ENCODE results near the gene NUDT22. TPM values are rescaled to one million over a fixed set of nuclear protein-coding genes. Genes with fewer than 3 reads are reported as not detected.
A peak's percentile ranks its signal among the peaks of the same experiment; 100 is the strongest.

The NUDT22 gene
- total and polyA plus RNA-seq, 11 donors, result 63.7 to 93.0 (median 70.3) TPM

DNA sequence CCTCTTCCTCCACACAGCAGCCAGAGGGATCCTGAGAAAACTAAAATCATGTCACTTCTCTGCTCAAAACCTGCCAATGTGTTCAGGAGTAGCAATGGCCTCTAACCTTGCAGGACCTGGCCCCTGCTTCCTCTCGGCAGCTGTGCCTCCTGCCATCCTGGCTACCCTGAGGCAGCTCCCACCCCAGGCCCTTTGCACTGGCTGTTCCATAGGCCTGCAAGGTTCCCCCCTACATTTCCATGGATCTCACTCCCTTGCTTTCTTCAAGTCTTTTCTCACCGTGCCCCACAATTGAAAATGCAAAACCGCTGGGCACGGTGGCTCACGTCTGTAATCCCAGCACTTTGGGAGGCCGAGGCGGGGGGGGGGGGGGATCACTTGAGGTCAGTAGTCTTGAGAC lies 42.2 kb upstream of the NUDT22 start:
- intact Hi-C loops (cut with DNase I), result no loop called here
- TF ChIP-seq, protein P1, sequence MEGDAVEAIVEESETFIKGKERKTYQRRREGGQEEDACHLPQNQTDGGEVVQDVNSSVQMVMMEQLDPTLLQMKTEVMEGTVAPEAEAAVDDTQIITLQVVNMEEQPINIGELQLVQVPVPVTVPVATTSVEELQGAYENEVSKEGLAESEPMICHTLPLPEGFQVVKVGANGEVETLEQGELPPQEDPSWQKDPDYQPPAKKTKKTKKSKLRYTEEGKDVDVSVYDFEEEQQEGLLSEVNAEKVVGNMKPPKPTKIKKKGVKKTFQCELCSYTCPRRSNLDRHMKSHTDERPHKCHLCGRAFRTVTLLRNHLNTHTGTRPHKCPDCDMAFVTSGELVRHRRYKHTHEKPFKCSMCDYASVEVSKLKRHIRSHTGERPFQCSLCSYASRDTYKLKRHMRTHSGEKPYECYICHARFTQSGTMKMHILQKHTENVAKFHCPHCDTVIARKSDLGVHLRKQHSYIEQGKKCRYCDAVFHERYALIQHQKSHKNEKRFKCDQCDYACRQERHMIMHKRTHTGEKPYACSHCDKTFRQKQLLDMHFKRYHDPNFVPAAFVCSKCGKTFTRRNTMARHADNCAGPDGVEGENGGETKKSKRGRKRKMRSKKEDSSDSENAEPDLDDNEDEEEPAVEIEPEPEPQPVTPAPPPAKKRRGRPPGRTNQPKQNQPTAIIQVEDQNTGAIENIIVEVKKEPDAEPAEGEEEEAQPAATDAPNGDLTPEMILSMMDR (IDR thresholded peaks at IDR 0.05), result no peak
- no peak for TF ChIP-seq POLR2A (IDR thresholded peaks at IDR 0.05)
- Histone ChIP-seq H3K4me3 (no peak overlapping the region), H3K27me3 (no peaks in the 10 kb centered on the region), H3K4me1 (peaks cover 5 to 52% (median 44%) of the 10 kb centered on the region in 12 donors), H3K36me3 (peaks cover 0 to 11% (median 0%) of the 10 kb centered on the region in 9 donors), H3K9me3 (no peaks in the 10 kb centered on the region), H3K27ac (peak overlapping the region in 4 of 12 donors; percentile 22 to 98 (median 97))
- ATAC-seq (no peak), DNase-seq (no peak)
- 88 to 93% (median 90%) methylated on average over 7 of the region's 7 CpGs for WGBS, 4 donors

DNA sequence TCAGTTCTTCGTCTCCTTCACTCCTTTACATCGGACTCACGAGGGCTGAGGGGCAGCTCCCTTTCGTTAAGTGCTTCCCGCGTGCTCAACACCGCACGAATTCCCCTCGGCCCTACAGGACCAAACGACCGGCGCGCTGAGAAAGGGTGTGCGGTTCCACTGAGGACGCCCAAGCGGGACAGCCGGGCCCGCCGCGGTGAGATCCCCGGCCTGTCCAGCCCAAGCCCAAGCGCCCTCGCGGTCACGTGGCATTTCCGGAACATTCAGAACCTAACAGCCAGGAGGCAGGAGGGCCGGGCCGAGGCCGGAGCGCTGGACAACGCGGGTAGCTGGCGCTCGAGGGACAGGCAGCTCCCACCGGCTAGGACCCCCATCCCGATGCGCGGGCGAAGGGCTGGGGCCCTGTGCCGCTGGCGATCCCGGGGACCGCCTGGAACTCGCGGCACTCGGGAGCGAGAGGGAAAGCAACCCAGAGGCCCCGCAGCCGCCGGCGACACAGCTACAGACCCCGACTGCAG lies 40.8 kb upstream of the NUDT22 start:
- DNase-seq, result peak; percentile 89 to 93 (median 92)
- Histone ChIP-seq H3K4me1 (peaks cover 3 to 55% (median 43%) of the 10 kb centered on the region in 12 donors), H3K9me3 (no peaks in the 10 kb centered on the region), H3K27ac (peak overlapping the region; percentile 91 to 99 (median 97)), H3K36me3 (peaks cover 0 to 22% (median 0%) of the 10 kb centered on the region in 9 donors), H3K4me3 (peak overlapping the region in 11 of 12 donors; percentile 41 to 83 (median 75)), H3K27me3 (no peaks in the 10 kb centered on the region)
- TF ChIP-seq POLR2A (IDR thresholded peaks at IDR 0.05), result peak; percentile 92 to 99
- TF ChIP-seq, protein P1 (IDR thresholded peaks at IDR 0.05), result peak in 11 of 12 donors; percentile 14 to 76 (median 42)
- 0 to 1% (median 0%) methylated on average over 31 to 52 of the region's 52 CpGs for WGBS, 4 donors
- peak; percentile 4 to 65 (median 56) for ATAC-seq
- intact Hi-C loops (cut with DNase I), result loop anchor here in 1 of 10 donors (5.0 kb wide), 2 partner anchors 42 to 117 kb away; partner anchors contain the start of genes CATSPERZ, NUDT22 and TRPT1

DNA sequence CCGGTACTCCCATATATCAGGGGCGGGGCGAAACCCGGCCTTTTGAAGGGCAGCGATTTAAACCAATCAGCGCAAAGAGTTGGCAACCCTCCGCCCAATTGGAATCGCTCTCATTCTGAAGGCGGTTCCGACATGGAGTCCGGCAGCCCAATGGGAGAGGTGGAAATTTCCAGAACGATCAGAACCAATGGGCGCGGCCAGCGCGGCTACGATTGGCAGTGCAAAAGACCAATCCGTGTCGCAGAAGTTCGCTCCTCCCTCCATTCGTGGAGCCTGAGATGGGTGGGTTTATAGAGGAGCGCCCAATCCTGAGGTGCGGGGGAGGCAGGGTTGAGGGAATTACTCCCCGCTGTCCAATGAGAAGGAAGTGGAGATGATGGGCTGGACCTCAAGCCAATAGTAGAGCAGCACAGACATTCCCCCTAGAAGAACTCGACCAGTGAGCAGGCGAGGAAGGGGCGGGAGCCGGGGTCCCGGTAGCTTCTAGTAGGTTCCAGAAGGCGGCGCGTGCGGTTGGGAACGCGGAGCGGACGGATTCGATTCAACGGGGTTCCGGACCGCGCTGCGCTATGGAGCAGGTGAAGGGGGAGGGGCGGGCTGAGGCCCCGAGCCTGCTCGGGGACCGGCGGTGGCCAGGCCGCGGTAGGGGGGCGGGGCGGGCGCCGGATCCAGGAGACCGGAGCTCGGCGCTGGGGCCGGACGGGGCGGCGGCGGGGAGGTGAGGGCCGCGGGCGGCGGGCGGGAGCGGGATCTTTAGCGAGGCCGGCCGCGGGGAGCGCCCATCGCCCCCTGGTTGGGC lies 40.2 kb upstream of the NUDT22 start, which contains the start of gene STIP1:
TSS of gene STIP1 (plus strand) at position 479 of the 799 bp plus-strand sequence. CDS start at position 570, 91 bp downstream.
- peak within 1 kb of the TSS in 11 of 12 donors; percentile 41 to 83 (median 76) for H3K4me3 ChIP-seq
- H3K27me3 ChIP-seq, result no peaks in the 10 kb centered on the region
- peak; percentile 87 to 95 (median 92) for ATAC-seq
- 0 to 1% (median 1%) methylated on average over 31 to 74 of the region's 74 CpGs for WGBS, 4 donors
- intact Hi-C loops (cut with DNase I), result loop anchor here in 3 of 10 donors (1.0 to 5.0 kb wide), 4 partner anchors 40 to 116 kb away; partner anchors contain the start of genes NUDT22 (in 3 of the 3), TRPT1 (in 3 of the 3) and CATSPERZ (in 1 of the 3)
- no peaks in the 10 kb centered on the region for H3K9me3 ChIP-seq
- TF ChIP-seq, protein P1 (IDR thresholded peaks at IDR 0.05), result peak in 8 of 12 donors; percentile 20 to 70 (median 40)
- TF ChIP-seq POLR2A (IDR thresholded peaks at IDR 0.05), result no peak
- peaks cover 0 to 29% (median 6%) of the 10 kb centered on the region in 9 donors for H3K36me3 ChIP-seq
- peaks cover 0 to 49% (median 36%) of the 10 kb centered on the region in 12 donors for H3K4me1 ChIP-seq
- peak; percentile 98 to 100 (median 99) for DNase-seq
- H3K27ac ChIP-seq, result peak within 1 kb of the TSS; percentile 91 to 99 (median 97)

Measured in heart left ventricle (tissue), 16 donors.